Measurements from ENCODE around the gene CBFB.

The CBFB gene

DNA sequence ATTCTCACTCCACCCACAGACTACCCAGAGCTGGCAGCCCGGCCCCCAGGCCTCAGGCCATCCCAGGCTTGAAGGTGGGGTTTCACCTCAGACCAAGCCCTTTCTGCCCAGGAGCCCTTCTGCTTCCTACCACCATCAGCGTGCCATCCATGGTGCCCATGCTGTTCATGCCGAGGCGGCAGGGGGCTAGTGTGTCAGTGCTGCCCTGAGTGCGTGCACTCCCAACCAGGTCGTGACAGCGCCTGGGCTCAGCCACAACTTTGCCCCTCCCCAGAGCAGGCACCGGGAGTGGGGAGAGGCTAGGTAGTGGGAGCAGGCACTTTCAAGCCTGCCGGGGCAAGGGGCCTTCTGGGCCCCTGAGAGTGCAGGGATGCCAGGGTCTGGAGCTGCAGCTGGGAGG lies 113.4 kb downstream of the CBFB start:
- 93% methylated on average over 9 of the region's 9 CpGs for WGBS

DNA sequence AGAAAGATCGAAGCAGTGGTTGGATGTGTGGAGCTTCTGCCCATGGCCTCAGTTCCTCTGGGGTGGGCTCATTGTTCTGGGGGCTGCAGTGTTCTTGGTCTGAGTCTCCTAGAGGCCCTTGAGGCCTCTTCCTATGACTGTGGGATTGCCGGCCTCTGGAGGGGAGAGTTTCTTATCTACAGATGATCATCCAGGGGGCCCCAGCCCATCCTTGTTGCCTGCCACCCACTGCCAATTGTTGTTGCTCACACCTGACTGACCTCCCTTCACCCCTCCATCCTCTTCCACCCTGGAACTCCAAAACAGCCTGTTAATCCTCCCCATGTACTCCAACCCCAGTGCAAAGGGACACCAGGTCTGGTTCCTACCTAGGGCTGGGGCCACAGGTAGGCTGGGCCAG lies 116.0 kb downstream of the CBFB start:
- Histone ChIP-seq H3K9ac (ENCODE audit: low read depth, low read length) (no peak overlapping the region), H3K36me3 (ENCODE audit: insufficient read depth, low read length) (peaks cover 81% of the 10 kb centered on the region), H3K27ac (ENCODE audit: low read depth, low read length) (no peak overlapping the region), H3K27me3 (ENCODE audit: insufficient read depth, low read length) (peaks cover 7% of the 10 kb centered on the region), H3K4me3 (ENCODE audit: low read length) (no peak overlapping the region), H3K9me3 (ENCODE audit: insufficient read depth, low read depth, low read length) (no peaks in the 10 kb centered on the region), H3K4me1 (ENCODE audit: insufficient read depth, low read length) (no peaks in the 10 kb centered on the region)
- WGBS: 82% methylated on average over 2 of the region's 2 CpGs

More for the DNA sequence above, 113.4 kb downstream of the CBFB start:
- H3K27me3 ChIP-seq (ENCODE audit: insufficient read depth, low read length): no peaks in the 10 kb centered on the region
- H3K4me3 ChIP-seq (ENCODE audit: low read length): no peak overlapping the region
- H3K27ac ChIP-seq (ENCODE audit: low read depth, low read length): no peak overlapping the region
- peaks cover 88% of the 10 kb centered on the region for H3K36me3 ChIP-seq (ENCODE audit: insufficient read depth, low read length)
- H3K9ac ChIP-seq (ENCODE audit: low read depth, low read length): no peak overlapping the region
- H3K9me3 ChIP-seq (ENCODE audit: insufficient read depth, low read depth, low read length): no peaks in the 10 kb centered on the region
- no peaks in the 10 kb centered on the region for H3K4me1 ChIP-seq (ENCODE audit: insufficient read depth, low read length)

DNA sequence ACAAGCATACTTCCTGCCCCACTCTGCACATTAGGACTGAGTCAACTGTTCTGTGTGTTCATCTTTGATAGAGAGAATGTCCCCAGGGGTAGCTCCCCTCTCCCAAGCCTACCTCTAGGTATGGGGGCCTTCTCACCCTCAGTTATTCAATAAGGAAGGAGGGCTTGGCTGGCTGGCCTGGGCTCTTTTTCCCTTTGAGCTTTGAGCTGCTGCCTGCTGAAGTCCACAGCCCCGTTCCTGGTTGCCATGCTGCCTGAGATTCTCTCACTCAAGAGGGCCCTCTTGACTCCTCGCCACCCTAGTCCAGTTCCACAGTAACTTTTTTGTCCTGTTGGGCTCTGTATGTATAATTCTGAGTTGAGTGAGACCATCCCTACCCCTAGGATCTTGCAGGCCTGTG lies 116.8 kb downstream of the CBFB start:
- Histone ChIP-seq H3K27me3 (ENCODE audit: insufficient read depth, low read length) (peaks cover 15% of the 10 kb centered on the region), H3K27ac (ENCODE audit: low read depth, low read length) (no peak overlapping the region), H3K9me3 (ENCODE audit: insufficient read depth, low read depth, low read length) (no peaks in the 10 kb centered on the region), H3K36me3 (ENCODE audit: insufficient read depth, low read length) (peaks cover 73% of the 10 kb centered on the region), H3K9ac (ENCODE audit: low read depth, low read length) (no peak overlapping the region), H3K4me3 (ENCODE audit: low read length) (no peak overlapping the region), H3K4me1 (ENCODE audit: insufficient read depth, low read length) (no peaks in the 10 kb centered on the region)
- 98% methylated on average over 2 of the region's 2 CpGs for WGBS

DNA sequence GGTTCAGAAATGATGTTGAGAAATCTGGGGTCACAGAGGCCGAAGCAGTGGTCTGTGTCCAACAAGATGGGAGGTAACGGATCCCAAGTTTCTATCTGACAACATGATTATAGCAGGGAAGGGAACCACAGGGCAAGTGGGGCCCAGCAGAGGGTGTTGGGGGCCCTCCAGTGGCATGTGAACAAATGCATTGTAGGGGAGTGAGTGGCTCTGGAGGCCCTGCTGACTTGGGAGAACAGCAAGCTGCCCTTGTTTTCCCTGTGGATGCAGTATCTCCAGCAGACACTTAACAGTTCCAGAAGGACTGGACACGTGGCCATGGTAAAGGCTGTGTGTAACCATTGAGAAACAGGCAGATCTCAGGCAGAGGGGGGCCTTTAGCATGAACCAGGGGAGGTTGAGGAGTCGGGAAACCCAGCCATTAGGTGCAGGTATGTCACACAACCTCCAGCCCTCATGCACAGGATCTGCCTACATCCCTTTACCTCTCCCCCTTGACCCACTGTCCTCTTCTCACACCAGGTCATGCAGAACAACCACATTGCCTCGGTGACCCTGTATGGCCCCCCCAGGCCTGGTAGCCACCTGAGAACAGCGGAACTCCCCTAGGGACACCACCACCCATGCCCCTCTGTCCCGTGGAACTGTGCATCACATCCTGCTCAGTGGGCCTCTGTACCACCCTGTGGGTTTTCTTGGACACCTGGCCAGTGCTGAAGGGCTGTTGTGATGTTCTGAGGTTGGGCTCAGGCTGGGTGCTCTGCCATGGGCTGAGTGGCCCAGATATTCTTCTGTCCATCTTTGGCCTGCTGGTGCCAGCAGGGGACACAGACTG lies 117.8 kb downstream of the CBFB start:
- Histone ChIP-seq H3K4me3 (ENCODE audit: low read length) (no peak overlapping the region), H3K4me1 (ENCODE audit: insufficient read depth, low read length) (no peaks in the 10 kb centered on the region), H3K9me3 (ENCODE audit: insufficient read depth, low read depth, low read length) (no peaks in the 10 kb centered on the region), H3K36me3 (ENCODE audit: insufficient read depth, low read length) (peaks cover 63% of the 10 kb centered on the region), H3K9ac (ENCODE audit: low read depth, low read length) (no peak overlapping the region), H3K27ac (ENCODE audit: low read depth, low read length) (no peak overlapping the region), H3K27me3 (ENCODE audit: insufficient read depth, low read length) (peaks cover 25% of the 10 kb centered on the region)
- WGBS: 92% methylated on average over 7 of the region's 7 CpGs

DNA sequence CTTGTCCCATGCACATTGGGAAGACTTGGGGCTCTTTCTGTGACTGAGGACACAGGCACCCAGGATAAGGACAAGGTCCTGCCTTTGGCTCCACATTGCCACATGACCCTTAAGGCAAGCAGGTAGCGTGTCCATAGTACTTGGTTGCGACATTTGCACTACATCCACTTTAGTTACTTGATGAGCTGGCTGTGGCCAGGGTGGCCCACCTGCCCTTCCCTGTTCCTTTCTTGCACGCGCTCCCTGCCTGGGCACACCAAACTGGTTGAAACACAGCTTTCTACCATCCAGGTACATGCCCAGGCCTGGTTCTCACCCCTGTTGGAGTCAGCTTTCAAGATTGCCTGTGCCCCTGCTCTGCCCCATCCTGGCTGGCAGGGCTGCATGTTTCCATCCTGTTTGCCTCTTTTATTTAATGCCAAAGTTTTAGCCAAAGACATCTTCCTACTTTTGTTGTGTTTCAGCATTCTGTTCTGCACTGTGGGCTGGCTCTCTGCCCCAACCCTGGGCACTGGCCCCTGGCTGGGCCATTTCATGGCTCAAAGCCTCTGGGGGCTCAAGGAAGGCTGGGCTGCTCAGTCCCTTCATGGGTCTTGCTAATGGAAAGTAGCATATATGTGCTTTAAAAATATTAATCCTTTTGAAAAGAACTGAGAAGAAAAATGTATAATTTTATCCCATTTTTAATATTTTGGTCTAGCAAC lies 118.6 kb downstream of the CBFB start:
- H3K9ac ChIP-seq (ENCODE audit: low read depth, low read length): no peak overlapping the region
- peaks cover 33% of the 10 kb centered on the region for H3K27me3 ChIP-seq (ENCODE audit: insufficient read depth, low read length)
- H3K4me3 ChIP-seq (ENCODE audit: low read length): no peak overlapping the region
- no peaks in the 10 kb centered on the region for H3K4me1 ChIP-seq (ENCODE audit: insufficient read depth, low read length)
- H3K9me3 ChIP-seq (ENCODE audit: insufficient read depth, low read depth, low read length): no peaks in the 10 kb centered on the region
- peaks cover 56% of the 10 kb centered on the region for H3K36me3 ChIP-seq (ENCODE audit: insufficient read depth, low read length)
- H3K27ac ChIP-seq (ENCODE audit: low read depth, low read length): no peak overlapping the region
- WGBS: 96% methylated on average over 4 of the region's 4 CpGs

DNA sequence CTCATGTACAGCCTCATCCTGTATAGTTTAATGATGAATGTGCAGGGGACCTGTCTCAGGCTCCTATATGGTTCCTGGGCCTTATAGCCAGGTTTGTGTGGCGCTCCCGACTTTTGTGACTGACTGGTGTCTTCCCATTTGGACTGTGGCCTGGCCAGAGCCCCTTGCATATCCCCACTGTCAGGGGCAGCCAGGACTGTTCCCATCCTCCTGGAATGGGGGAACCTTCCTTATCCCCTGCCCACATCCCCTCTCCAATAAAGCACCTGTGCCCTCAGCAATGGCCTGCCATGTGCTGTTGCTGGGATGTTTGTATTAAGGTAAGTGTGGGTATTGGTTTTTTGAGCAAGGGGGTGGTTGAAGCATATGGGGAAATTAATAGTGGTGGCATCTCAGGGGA lies 119.3 kb downstream of the CBFB start:
- no peak overlapping the region for H3K4me3 ChIP-seq (ENCODE audit: low read length)
- peaks cover 50% of the 10 kb centered on the region for H3K36me3 ChIP-seq (ENCODE audit: insufficient read depth, low read length)
- no peak overlapping the region for H3K27ac ChIP-seq (ENCODE audit: low read depth, low read length)
- H3K27me3 ChIP-seq (ENCODE audit: insufficient read depth, low read length): peaks cover 40% of the 10 kb centered on the region
- WGBS: 96% methylated on average over 2 of the region's 2 CpGs
- no peaks in the 10 kb centered on the region for H3K9me3 ChIP-seq (ENCODE audit: insufficient read depth, low read depth, low read length)
- H3K4me1 ChIP-seq (ENCODE audit: insufficient read depth, low read length): no peaks in the 10 kb centered on the region
- H3K9ac ChIP-seq (ENCODE audit: low read depth, low read length): no peak overlapping the region

DNA sequence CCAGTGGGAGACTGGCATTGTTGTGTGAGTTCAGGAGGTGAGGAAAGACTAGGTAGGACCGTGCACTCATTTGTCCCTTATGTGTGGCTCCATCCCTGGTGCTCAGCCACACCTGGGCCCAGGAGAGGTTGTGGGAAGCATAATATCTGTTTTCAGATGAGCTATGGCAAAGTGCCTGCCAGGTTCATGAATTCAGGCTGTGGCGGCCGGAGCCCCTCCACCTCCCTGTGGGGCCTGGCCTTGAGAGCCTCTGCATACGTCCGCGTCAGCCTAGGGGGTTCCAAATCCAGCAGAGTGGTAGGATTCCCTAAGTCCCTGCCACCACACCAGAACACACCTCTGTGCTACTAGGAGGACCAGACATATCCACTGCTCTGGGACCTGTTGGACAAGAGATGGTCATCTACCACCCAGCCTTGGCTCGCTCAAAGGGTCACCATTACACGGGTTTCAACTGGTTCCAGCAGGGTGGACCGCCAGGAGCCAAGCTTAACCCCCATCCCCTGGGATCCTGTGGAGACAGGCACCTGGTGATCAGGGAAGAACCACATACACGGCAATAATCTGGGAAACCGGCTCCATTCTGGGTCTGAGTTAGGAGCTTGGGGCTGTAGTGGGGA lies 119.8 kb downstream of the CBFB start:
- no peaks in the 10 kb centered on the region for H3K4me1 ChIP-seq (ENCODE audit: insufficient read depth, low read length)
- H3K9ac ChIP-seq (ENCODE audit: low read depth, low read length): no peak overlapping the region
- H3K27me3 ChIP-seq (ENCODE audit: insufficient read depth, low read length): peaks cover 45% of the 10 kb centered on the region
- no peaks in the 10 kb centered on the region for H3K9me3 ChIP-seq (ENCODE audit: insufficient read depth, low read depth, low read length)
- no peak overlapping the region for H3K4me3 ChIP-seq (ENCODE audit: low read length)
- WGBS: 94% methylated on average over 11 of the region's 11 CpGs
- H3K36me3 ChIP-seq (ENCODE audit: insufficient read depth, low read length): peaks cover 46% of the 10 kb centered on the region
- H3K27ac ChIP-seq (ENCODE audit: low read depth, low read length): no peak overlapping the region

DNA sequence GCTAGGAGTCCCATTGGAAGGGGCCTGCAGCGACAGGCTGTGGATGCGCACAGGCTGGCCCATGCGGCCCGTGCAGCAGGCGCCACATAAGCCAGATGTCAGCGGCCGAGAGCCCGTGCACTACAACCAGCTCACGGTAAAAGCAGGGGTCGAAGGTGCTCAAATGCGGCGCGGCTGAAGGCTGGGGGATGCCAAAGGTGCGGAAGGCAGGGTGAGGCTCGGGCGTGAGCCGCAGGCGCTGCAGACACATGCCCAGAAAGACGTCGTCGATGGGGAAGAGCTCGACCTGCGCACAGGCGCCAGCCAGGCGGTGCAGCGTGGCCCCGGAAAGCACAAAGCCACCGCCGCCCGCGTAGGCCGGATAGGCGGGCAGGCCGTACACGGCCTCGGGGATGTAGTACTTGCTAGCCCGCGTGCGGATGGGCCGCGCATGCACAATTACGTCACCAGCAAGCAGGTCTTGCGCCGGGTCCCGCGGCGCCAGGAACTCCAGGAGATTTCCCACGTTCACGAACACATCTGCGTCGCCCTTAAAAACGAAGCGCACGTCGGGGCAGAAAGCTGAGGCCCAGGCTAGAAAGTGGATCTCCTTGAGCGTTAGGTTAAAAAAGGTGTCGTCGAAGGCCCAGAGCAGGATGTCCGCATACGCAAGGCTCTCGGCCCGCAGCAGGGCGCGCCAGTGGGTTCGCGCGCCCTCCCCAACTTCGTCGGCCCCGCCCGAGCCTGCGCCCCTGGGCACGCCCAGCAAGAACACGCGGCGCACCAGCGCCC lies 120.5 kb downstream of the CBFB start:
- Histone ChIP-seq H3K9ac (ENCODE audit: low read depth, low read length) (no peak overlapping the region), H3K4me3 (ENCODE audit: low read length) (peak overlapping the region; percentile 57)
- 74% methylated on average over 77 of the region's 77 CpGs for WGBS

DNA sequence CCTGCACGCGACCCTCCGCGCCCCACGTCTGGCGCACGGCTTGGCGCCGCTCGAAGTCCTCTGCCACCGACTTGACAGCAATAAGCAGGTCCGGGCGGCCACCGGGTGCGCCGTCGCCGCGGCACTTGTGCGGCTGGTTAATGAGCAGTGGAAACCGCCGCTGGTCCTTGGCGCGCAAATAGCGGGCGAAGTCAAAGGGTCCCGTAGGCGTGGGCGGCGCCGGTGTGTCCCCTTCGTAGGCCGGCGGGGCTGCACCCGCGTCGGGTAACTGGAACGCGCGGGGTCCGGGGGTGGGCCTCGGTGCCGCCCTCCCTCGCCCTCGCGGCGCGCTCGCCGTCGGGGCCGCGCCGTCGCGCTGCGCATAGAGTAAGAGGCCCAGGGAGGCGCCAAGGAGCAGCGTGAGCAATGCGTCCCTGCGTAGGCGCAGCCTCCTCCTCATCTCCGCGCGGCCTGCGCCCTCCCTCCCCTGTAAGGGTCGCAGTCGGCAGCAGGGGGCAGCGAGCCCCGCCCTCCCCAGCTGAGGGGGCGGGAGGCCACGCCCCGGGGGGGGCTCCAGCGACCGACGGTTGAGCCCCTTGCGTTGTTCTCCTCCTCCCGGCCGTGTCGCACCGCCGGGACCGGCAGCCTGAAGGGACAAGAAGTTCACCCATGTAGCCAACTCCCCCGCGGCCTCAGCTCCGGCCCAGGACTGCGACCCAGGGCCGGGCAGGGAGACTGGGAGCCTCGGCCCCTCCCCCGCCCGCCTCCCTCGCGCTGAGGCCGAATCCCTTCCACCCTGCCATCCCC lies 121.3 kb downstream of the CBFB start:
- H3K4me1 ChIP-seq (ENCODE audit: insufficient read depth, low read length): no peaks in the 10 kb centered on the region
- H3K9ac ChIP-seq (ENCODE audit: low read depth, low read length): peak overlapping the region; percentile 51
- peaks cover 32% of the 10 kb centered on the region for H3K36me3 ChIP-seq (ENCODE audit: insufficient read depth, low read length)
- H3K4me3 ChIP-seq (ENCODE audit: low read length): peak overlapping the region; percentile 57
- peak overlapping the region; percentile 65; the same call in 1 of the 2 replicates for H3K27ac ChIP-seq (ENCODE audit: low read depth, low read length)
- H3K9me3 ChIP-seq (ENCODE audit: insufficient read depth, low read depth, low read length): no peaks in the 10 kb centered on the region
- 2% methylated on average over 94 of the region's 94 CpGs for WGBS
- peaks cover 60% of the 10 kb centered on the region for H3K27me3 ChIP-seq (ENCODE audit: insufficient read depth, low read length)

More for the DNA sequence above, 120.5 kb downstream of the CBFB start:
- peaks cover 52% of the 10 kb centered on the region for H3K27me3 ChIP-seq (ENCODE audit: insufficient read depth, low read length)
- no peaks in the 10 kb centered on the region for H3K4me1 ChIP-seq (ENCODE audit: insufficient read depth, low read length)
- H3K27ac ChIP-seq (ENCODE audit: low read depth, low read length): no peak overlapping the region
- no peaks in the 10 kb centered on the region for H3K9me3 ChIP-seq (ENCODE audit: insufficient read depth, low read depth, low read length)
- peaks cover 39% of the 10 kb centered on the region for H3K36me3 ChIP-seq (ENCODE audit: insufficient read depth, low read length)
